Amygdala (tissue), 56 donors: ENCODE data around the gene ZNF484.
"Not testable (repeated sequence)": the region's sequence is repeated elsewhere in the genome, so short reads cannot be mapped to it uniquely, and the experiment has no call there.

ENCODE experiments used
- DNase-seq, 56 donors: peaks; one replicate each; lab custom pipeline; 2025; lab: John Stamatoyannopoulos, UW

The ZNF484 gene

GRCh38 chr9:92877531-92878430 lies at the start of gene ZNF484:
Gene ZNF484 (minus strand): TSS chr9:92878038. CDS start chr9:92875029, 3,009 bp downstream.
- peak; percentile 33 to 99 (median 92) for DNase-seq

DNA sequence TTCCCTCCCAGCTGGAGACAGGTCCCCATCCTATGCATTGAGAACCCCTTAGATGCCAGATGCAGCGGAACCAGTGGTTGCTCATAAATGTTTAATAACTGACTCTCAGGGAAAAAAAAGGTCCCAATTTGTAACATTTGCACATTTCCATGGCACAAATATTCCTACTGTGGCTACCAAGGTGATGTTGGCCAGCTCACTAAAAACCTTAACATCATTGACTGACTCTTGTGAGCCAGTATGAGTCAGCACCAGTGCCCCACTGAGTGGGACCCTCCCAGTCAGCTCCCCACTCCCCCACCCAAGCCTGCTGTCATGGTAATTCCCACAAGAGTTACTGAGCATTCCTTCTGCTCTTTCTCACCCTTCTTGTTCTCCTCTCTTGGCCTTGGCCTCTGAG lies 42.6 kb upstream of the ZNF484 start:
- DNase-seq: no peak

GRCh38 chr9:92917176-92917800 lies 39.5 kb upstream of the ZNF484 start:
- DNase-seq: no peak

- DNase-seq: peak in 1 of 56 donors; percentile 4
Observed at GRCh38 chr9:92911511-92912475, 34.0 kb upstream of the ZNF484 start.

- not testable (repeated sequence) for DNase-seq
Observed at GRCh38 chr9:92905137-92905536, 27.3 kb upstream of the ZNF484 start.

DNA sequence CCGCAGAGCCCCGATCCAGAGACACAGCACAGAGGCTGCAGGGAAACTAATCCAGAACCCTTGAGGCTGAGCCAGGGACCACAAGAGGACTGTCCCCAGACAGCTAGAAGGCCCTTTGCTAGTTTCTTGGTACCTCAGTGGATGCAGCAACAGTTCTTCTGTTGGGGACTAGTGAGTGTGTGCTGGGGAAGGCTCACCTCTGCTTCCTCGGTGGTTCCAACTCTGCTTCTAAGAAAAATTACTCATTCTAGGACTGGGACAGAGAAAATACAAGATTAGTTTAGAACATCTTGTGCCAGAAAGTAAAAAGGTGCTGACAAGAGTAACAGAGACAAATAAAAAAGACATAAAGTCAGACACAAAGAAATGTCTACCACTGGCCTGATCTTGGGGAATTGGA lies 19.5 kb upstream of the ZNF484 start:
- DNase-seq: no peak

DNA sequence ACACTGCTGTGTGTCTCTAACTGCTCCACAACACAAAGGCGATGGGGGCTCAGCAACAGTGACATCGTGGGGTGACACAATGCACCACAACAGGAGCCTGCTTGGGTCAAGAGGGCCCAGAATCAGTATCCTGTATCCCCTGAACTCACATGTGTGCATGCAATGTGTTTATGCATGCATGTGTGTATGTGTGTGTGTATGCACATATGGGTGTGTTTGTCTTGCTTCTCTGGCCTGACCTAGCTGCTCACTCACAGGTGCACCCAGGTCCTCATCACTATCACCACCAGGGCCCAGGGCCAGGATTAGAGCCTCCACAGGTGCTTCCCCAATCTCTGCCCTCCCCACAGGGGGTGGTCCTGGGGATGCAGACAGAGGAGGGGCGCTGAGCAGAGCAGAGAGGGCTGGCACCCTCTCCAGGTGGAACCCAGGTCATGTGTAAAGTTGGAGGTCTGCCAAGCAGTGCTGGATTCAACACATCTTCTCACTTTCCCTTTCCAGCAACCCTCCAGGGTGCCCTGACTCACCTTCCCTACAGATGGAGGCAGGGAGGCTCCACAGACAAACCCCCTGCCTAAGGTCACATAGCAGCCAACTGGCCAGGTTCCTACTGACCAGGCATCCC lies 18.1 kb upstream of the ZNF484 start:
- no peak for DNase-seq

DNA sequence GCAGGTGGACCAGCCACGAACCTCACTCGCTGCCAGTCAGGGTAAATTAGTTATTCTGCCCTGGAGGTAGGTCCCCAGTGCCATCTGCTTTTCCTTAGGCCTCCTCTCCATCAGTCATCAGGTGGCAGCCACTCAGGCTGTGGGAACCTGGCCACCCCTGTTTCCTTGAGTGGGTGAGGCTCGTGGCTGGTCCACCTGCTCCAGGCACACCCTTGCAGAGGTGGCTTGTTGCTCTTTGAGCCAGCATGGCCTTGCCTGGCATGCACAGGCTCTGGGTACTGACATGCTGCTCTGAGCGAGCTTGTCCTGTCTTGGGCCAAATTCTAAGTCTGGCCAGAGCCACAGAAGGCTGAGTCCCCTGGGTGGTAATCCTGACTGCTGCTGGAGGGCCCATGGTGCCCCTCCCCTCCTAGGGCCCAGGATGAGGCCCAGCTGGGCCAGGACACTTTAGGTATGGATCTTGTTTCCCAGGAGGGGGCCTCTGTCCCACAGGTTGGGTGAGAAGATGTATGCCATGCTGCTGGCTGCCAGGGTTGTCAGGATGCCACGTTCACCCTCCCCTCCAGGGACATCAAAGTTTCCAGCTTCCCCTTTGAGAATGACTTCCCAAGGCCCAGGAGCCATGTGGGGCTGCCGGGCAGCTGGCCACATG lies 17.0 kb upstream of the ZNF484 start:
- DNase-seq: no peak

GRCh38 chr9:92893916-92894610 lies 16.2 kb upstream of the ZNF484 start:
- not testable (repeated sequence) for DNase-seq

DNA sequence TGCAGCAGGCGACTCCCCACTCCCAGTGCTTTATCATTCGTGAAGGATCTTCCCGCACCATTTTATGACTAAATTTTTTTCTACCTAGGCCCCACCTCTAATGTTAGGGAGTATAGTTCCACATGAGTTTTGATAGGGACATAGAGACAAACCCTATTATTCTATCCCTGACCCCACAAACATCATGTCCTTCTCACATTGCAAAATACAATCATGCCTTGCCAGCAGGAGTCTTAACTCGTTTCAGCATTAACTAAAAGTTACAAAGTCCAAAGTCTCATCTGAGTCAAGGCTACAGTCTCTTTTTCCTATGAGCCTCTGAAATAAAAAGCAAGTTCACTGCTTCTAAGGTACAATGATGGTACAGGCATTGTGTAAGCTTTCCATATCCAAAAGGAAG lies 14.4 kb upstream of the ZNF484 start:
- DNase-seq: not testable (repeated sequence)

- DNase-seq: no peak
Observed at GRCh38 chr9:92890761-92891160, 12.9 kb upstream of the ZNF484 start.

DNA sequence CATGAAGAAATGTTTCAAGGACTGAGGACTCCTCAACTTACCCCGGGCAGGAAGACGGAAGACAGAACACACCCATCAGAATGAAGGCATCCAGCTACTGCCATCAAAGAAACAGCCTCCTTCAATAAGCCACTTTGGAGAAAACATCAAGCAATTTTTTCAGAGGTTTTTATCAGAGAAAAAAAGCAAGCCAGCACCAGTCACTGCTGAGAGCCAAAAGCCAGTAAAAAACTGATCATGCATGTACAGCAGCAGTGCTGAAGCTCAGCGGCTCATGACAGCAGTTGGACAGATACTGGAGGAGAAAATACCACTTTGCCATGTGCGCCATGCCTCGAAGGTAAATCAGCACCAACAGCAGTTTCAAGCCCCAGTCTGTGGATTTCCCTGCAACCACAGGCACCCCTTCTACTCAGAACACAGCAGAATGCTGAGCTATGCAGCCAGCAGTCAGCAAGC lies 10.1 kb upstream of the ZNF484 start:
- no peak for DNase-seq

DNA sequence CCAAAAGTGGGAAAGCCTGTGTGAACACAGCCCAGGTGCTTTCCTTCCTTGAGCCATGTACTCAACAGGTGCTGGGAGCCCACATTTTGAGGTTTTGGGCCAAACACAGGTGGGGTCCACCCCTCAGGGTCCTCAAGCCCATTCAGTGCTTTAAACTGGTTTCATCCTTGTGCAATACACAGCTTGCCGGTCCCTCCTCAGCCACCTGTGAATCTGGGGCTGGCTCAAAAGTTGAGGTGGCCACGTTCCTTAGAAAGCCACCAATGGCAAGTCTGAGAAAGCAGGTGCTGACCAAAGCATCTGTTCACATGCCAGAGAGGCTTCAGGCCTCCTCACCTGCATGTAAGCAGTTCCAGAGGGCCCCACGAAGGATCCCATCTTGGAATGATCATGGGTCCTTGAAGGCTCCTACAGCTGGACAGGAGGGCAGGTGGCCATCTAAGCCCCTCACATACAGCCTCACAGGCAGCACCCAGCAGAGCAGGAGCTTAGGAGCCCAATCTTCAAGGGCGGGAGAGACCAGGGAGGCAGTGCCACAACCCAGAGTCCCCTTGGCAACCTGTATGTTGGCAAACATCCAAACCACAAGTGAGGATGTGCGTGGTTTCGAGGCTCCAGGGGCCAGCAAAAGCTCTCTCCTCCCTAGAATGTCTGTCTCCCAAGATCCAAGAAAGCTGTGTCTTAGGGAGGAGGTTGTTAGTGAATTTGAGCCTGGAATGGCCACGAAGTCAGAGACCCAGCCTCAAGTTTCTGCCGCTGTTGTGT lies 9.2 kb upstream of the ZNF484 start:
- not testable (repeated sequence) for DNase-seq

DNA sequence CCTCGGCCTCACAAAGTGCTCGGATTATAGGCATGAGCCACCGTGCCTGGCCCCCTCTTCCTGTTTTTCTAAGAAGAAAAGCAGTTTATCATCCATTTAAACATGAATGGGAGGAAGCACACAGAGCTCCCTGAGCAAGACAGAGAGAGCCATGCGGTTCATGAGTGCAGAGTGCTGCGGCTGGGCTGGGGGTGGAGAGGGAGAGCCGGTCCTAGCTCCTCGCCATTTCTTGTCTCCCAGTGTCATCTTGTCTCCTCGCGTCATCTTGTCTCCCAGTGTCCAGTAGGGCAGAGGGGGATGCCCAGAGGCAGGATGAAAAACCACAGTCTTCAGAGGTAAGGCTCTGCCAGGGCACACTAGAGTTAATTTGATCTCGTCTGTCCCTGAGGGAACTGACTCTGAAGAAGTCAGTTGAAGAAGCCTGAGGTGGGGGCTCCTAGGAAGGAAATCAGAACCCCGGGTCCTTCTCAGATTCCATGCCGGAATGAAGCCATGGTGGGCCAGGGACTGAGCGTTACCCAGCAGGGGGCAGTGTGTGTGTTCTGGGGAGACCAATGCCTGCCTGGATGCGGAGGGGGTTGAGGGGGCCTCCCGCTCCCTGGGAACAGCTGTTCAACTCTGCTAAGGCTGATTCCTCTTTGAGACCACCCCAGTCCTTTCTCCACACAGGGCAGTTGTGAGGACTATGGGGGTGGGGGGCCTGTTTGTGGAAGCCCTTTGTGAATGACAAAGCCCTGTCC lies 6.0 kb upstream of the ZNF484 start:
- not testable (repeated sequence) for DNase-seq

GRCh38 chr9:92882276-92882675 lies 4.4 kb upstream of the ZNF484 start:
- peak in 1 of 56 donors; percentile 2 for DNase-seq

DNA sequence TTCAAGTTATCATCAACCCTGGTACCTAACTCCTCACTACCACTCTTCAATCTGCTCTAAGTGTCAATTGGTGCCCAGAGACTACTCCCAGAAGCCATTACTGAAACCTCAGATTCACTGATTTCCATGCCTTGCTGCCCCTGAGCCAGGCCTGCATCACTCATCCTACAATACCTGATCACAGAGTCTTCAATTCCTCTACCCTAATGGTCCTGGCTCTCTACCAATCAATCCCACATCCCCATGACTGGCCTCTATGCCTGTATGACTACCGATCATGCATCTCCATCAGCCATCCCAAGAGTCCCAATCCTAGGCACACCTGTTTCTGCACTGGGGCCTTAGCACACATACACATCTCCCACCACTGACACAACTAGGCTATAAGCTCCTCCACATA lies 2.5 kb downstream of the ZNF484 start:
- DNase-seq: no peak

DNA sequence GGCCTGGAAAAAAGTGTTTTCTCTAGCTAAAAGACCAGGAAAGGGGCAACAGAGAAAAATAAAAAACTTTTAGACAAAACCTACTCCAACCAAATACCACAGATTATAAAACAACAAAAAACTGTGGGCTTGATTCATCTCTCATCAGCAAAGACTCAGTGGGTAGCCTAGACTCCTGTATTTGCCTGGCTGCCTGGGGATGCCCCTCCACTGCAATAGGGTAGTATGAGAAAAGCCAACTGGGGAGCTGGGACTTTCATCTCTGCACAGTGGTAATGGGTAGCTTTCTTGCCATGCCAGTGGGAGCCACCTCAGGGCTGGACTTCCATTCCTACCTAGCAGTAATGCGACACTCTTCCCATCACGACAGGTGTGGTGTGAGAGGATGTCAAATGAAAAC lies 7.5 kb downstream of the ZNF484 start:
- no peak for DNase-seq
